ENCODE data around the gene SIM2.

Gene SIM2

DNA sequence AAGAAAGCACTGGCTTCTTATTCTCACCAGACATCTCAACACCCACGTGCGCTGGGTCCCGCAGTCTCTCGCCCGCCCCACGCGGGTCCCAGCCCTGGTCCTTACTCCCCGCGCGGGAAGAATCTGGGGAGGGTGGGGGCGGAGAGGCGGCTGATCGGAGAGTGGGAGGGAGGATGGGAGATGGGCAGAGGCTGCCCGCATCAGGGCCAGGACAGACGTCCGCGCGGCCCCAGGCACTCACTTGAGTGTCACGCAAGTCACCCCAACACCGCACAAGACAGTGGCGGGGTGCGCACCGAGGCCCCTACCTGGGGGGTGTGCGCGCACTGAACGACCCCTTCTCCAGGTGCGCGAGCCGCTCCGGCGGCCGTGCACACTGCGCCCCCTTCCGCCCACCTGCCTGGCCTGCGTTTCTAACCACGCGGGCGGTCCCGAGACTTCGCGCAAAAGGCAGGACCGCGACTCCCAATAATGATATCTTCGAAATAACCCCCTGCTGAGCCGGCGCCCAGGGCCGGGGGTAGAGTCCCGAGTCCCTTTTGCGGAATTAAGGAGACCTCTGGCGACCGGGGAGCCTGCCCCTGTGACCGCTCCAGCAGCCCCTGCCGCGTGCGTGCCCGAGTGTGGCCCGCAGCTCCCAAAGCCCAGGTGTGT, 6.0 kb upstream of the SIM2 start:
- TF ChIP-seq GATA1 (IDR thresholded peaks at IDR 0.05; ENCODE audit: low read depth, low read length) (no peak), POLR2A (IDR thresholded peaks at IDR 0.05; ENCODE audit: low read length) (no peak)
- no peak for DNase-seq

GRCh38 chr21:36693489-36694030, 5.4 kb upstream of the SIM2 start:
- no peak for DNase-seq
- TF ChIP-seq GATA1 (IDR thresholded peaks at IDR 0.05; ENCODE audit: low read depth, low read length) (no peak), POLR2A (IDR thresholded peaks at IDR 0.05; ENCODE audit: low read length) (no peak)

DNA sequence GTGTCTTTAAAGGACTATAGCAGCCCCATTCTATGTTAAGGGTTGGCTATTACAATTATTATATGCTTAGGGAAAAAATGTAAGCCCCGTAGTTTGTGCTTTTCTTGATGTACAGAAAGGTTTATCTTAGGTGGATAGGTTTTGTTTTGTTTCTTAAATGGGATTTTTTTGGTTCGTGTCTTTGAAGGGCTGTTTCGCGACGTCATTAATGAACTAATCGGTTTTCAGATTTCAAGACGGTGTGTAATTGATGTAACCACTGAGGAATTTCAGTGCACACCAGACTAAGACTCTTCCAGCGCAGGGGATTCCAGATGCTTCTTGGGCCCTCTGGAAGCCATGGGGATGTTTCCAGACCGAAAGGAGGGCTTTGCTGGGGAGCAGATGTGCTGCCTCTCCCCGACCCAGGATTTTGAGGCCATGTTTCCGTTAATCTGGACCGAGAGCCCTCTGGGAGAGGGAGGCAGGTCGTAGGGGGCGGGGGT, 4.8 kb upstream of the SIM2 start:
- TF ChIP-seq GATA1 (IDR thresholded peaks at IDR 0.05; ENCODE audit: low read depth, low read length) (no peak), POLR2A (IDR thresholded peaks at IDR 0.05; ENCODE audit: low read length) (no peak)
- DNase-seq: no peak

GRCh38 chr21:36694593-36695282, 4.2 kb upstream of the SIM2 start:
- TF ChIP-seq GATA1 (IDR thresholded peaks at IDR 0.05; ENCODE audit: low read depth, low read length) (no peak), POLR2A (IDR thresholded peaks at IDR 0.05; ENCODE audit: low read length) (no peak)
- no peak for DNase-seq

DNA sequence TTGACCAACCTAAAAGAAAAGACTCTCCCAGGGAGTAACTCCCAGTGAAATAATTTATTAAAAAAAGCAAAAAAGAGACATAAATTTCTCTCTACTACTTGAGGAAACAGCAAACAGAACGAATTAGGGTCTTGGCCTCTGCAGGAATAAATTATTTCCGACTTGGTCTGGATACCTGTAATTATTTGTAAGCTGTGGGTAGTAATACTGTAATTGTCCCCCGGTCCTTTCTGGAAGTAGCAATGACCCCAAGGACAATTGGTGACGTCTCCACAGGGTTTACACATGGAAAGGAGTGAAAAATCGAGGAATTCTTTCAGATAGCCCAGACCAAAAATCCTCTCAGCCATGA, 3.7 kb upstream of the SIM2 start:
- no peak for DNase-seq
- TF ChIP-seq GATA1 (IDR thresholded peaks at IDR 0.05; ENCODE audit: low read depth, low read length) (no peak), POLR2A (IDR thresholded peaks at IDR 0.05; ENCODE audit: low read length) (no peak)

DNA sequence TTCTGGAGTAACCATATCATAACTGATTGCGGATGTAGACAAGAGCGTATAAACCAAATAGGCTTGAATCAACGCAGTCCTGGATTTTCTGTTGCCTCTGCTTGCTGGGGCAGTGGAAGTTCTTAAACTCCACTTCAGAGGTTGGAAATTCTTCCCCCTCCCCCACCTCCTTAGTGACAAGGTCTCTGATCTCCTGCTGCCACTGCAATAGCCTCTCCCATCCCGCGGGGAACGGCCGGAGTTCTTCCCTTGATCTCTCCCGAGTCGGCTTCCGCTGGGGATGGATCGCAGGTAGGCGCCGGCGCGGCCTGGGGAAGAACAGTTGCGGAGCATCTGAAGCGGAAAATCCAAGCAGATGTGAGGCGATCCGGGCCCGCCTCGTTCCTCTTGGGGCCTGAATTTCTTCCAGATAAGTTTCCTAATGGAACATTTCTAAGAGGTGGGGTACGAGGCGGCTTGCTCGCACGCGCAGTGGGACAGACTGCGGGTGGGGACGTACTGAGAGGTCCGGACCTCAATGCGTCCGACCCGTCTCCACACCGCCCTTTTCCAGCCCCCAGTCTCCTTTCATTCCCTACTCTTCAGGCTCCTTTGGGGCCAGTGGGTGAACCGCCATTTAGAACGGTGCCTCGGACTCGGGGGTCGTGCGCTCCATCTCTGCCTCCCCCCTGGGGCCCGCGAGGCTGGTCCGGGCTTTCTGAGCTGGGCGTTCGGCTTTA, 3.1 kb upstream of the SIM2 start:
- no peak for DNase-seq
- TF ChIP-seq GATA1 (IDR thresholded peaks at IDR 0.05; ENCODE audit: low read depth, low read length) (no peak), POLR2A (IDR thresholded peaks at IDR 0.05; ENCODE audit: low read length) (no peak)

DNA sequence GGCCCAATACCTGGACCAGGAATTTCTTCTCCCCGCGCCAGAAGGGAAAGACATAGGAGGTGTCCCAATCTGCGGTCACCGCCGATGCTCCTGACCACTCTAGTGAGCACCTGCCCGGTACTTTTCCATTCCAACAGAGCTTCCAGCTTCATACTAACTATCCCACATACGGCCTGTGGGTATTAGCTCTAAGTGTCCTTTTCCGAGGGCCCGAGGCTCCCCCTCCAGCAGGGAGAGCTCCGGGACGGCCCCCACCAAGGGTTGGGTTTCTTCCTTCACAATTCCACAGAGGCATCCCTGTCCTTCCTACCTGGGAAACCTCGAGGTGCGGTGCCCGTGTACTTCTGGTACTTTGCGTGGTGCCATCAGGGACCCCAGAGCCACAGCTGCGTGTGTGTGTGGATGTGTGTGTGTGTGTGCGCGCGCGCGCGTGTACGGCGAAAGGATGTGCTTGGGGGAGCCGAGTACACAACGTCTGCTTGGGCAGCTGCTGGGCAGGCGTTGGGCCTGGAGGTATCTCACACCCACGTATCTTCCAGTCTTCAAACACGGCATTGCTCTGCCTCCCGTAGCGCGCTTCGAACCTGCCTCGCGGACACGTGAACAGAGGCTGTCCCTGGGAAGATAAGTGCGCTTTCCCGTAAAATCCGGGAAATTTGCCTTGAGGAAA, 2.4 kb upstream of the SIM2 start:
- DNase-seq: no peak
- no peak for TF ChIP-seq GATA1 (IDR thresholded peaks at IDR 0.05; ENCODE audit: low read depth, low read length)
- no peak for TF ChIP-seq POLR2A (IDR thresholded peaks at IDR 0.05; ENCODE audit: low read length)

DNA sequence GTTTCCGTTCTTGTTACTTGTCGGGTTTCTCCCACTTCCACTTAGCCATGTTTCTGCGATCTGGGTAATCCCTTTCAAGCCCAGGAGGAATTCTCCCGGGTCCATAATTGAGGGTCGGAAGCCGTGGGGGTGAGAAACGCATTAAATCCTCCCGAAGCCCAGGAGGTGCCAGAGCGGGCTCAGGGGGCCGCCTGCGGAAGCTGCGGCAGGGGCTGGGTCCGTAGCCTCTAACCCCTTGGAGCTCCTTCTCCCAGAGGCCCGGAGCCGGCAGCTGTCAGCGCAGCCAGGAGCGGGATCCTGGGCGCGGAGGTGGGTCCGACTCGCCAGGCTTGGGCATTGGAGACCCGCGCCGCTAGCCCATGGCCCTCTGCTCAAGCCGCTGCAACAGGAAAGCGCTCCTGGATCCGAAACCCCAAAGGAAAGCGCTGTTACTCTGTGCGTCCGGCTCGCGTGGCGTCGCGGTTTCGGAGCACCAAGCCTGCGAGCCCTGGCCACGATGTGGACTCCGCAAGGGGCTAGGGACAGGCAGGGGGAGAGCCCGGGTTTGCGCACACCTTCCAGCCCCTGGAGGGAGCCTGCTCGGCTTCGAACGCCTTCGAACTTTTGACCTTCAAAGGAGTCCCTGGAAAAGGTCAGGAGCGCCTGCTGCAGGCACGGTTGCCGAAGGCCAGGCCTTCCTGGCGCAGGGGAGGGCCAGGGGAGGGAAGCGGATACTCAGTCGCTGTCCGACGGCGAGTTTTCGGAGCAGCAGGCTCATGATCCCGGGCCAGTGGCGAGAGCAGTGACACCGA, 1.7 kb upstream of the SIM2 start:
- TF ChIP-seq GATA1 (IDR thresholded peaks at IDR 0.05; ENCODE audit: low read depth, low read length): no peak
- TF ChIP-seq POLR2A (IDR thresholded peaks at IDR 0.05; ENCODE audit: low read length): no peak
- no peak for DNase-seq

GRCh38 chr21:36697851-36698384, 997 bp upstream of the SIM2 start:
- no peak for TF ChIP-seq POLR2A (IDR thresholded peaks at IDR 0.05; ENCODE audit: low read length)
- TF ChIP-seq GATA1 (IDR thresholded peaks at IDR 0.05; ENCODE audit: low read depth, low read length): no peak
- no peak for DNase-seq

GRCh38 chr21:36698385-36698980, 432 bp upstream of the SIM2 start:
- TF ChIP-seq GATA1 (IDR thresholded peaks at IDR 0.05; ENCODE audit: low read depth, low read length): no peak
- TF ChIP-seq POLR2A (IDR thresholded peaks at IDR 0.05; ENCODE audit: low read length): no peak
- no peak for DNase-seq

- TF ChIP-seq GATA1 (IDR thresholded peaks at IDR 0.05; ENCODE audit: low read depth, low read length) (no peak), POLR2A (IDR thresholded peaks at IDR 0.05; ENCODE audit: low read length) (no peak)
- no peak for DNase-seq
These were observed 805 bp downstream of the SIM2 start for GRCh38 chr21:36699546-36700294.

All from erythroblast (primary cell).